GM21423 (cell line): Measurements from ENCODE around the gene OR2AE1.
A peak's percentile ranks its signal among the peaks of the same experiment; 100 is the strongest.
"Not testable (repeated sequence)": the region's sequence is repeated elsewhere in the genome, so short reads cannot be mapped to it uniquely, and the experiment has no call there.

Source experiments
- ATAC-seq: cut with Tn5 transposase; IDR thresholded peaks from one replicate; pipeline ENCODE4 v1.9.1; 2021; ENCODE audit warnings: mild to moderate bottlenecking, moderate library complexity; ENCODE audit not compliant: unreplicated experiment

Gene OR2AE1

DNA sequence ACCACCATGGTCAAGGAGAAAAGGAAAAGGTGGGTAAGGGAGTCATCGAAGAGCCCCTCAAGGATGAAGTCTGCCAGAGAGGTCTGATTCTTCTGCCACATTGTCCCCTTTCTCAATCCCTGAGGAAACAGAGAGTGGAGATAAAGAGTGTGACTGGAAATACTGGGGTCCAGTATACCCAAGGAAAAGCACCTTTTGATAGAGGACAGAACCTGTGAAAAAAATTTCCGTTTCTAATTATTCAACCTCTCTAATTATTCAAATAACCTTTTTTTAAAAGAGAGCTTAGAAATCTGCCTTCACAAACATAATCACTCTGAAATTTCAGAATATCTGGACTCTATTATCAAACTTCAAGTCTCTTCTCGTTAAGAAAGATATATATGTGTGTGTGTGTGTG lies at the start of gene OR2AE1:
OR2AE1 (minus strand) TSS at position 101 of the 400 bp plus-strand sequence; CDS start at position 101, 0 bp downstream.
- ATAC-seq, result no peak

- no peak for ATAC-seq
These were observed 49.5 kb upstream of the OR2AE1 start for GRCh38 chr7:99926321-99926720.

DNA sequence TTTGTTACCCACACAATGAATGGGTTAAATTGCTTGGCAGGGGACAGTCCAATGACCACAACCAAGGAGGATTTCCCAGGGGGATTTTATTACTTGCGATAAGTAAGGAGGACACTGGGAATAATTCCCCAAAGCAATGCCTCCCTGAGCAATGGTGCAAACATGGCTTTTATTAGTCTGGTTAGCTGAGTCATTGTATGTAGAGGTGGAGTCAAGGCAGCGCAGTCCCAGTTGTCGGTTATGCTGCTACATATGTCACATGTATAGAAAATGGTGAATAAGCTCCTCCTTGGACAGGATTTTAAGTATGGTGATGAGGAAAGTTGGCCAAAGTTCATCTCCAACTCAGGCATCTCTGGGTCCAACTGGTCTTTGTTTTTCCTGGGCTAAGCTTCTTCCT lies 46.4 kb upstream of the OR2AE1 start:
- ATAC-seq, result no peak

DNA sequence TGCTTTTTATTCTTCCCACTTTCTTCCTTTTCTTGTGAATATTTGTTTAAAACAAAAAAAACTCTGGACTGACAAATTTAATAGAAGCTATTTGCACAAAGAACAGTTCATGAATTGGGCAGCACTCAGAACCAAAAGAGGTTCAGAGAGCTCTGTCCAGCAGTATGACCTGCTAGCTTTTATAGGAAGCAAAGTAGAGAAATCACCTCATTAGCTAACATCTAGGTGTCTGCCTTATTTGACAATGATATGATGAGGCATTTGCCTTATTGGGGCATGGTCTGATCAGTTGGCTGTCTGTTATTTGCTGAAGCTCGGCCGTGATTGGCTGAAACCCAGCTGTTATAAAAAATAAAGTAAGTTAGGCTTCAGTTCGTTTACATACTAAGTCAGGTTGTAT lies 43.3 kb upstream of the OR2AE1 start:
- no peak for ATAC-seq

DNA sequence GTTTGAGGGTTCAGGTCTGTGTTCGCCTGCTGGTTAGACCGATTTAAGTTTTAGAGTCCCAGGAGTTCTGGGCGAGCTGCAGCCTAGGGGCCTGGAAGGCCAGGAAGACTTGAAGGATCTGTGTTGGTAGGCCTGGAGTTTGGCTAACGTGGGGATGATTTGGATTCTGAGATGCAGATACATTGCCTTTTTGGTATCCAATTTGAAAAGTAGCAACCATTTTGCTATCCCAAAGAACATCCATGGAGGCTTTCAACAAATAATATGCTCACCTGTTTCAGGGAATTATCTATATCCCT lies 42.9 kb upstream of the OR2AE1 start:
- no peak for ATAC-seq

DNA sequence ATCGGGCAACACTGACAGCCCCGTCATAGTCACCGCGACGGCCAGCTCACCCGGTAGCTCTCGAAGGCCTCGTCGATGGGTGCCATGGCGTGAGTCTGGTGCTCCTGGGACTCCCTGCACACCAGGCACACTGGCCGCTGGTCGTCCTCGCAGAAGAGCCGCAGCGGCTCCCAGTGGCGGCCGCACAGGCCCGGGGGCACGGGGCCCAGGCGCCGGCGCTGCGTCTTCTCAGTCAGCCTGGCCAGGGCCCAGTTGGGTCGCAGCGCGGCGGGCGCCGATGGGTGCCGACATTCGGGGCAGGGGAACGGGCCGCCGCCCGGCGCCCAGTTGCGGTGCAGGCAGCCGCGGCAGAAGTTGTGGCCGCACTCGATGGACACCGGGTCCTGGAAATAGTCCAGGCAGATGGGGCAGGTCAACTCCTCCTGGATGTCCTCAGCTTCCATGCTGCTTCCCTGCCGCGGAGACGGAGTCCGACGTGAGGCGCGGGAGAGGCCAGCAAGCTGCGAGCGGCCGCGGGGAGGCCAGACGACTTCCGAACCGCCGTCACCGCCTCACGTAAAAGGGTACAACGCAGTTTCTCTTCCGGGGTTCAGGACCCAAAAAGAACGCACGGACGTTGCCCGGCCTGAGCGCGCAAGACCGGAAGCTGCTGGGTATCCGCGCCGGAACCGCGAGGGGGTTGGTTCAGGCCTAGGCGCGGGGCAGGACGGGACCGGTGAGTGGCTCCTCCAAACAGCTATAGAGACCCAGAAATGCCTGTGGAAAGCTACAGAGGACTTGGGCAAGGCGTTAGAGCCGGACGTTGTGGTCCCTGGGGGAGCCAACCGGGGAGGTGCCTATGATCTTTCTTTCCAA lies 42.4 kb upstream of the OR2AE1 start, which contains the start of gene TRIM4:
TRIM4 (minus strand) TSS at position 572 of the 855 bp plus-strand sequence; CDS start at position 443, 129 bp downstream.
- peak; percentile 95 for ATAC-seq

- ATAC-seq, result no peak
These were observed 34.1 kb upstream of the OR2AE1 start for GRCh38 chr7:99910976-99911375.

- ATAC-seq, result no peak
These were observed 24.7 kb upstream of the OR2AE1 start for GRCh38 chr7:99901581-99901980.

DNA sequence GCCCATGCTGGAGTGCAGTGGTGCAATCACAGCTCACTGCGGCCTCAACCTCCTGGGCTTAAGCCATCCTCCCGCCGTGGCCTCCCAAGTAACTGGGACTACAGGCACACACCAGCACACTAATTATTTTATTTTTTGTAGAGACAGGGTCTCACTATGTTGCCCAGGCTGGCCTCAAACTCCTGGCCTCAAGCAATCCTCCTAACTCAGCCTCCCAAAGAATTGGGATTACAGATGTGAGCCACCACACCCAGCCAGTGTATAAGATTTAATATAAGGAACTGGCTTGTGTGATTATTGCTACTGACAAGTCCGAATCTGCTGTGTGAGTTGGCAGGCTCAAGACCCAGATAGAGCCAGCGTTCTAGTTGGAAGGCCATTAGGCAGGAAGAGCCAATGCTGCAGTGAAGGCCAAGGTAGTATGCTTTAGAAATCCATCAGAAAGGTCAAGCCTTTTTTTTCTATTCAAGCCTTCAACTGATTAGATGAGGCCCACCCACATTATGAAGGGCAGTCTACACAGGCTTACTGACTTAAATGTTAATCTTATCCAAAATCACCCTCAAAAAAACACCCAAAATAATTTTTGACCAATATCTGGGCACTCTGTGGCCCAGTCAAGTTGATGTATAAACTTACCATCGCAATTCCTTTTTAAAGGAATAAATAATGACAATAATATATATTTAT lies 23.1 kb upstream of the OR2AE1 start:
- ATAC-seq, result no peak

DNA sequence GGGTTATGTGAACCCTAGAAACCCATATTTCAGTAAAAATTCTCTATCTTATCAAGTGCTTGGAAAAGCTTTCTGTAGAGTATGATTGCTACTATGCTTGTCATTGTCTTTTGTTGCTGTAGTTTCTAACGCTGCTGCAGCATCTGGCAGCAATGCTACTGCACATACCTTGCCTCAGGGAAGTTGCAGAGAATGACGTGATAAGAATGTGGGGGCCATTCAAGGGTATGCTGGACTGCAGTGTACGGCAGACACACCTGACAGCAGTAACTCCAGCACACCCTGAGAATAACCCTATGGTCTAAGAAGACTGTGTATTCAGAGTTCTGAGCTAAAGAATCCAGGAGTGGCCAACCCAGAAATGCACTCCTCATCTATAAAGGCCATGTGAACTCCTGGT lies 22.0 kb upstream of the OR2AE1 start:
- no peak for ATAC-seq

GRCh38 chr7:99898023-99898357 lies 21.2 kb upstream of the OR2AE1 start:
- ATAC-seq, result no peak

GRCh38 chr7:99897322-99898022 lies 20.6 kb upstream of the OR2AE1 start:
- no peak for ATAC-seq

GRCh38 chr7:99894738-99895137 lies 17.9 kb upstream of the OR2AE1 start:
- ATAC-seq, result no peak

DNA sequence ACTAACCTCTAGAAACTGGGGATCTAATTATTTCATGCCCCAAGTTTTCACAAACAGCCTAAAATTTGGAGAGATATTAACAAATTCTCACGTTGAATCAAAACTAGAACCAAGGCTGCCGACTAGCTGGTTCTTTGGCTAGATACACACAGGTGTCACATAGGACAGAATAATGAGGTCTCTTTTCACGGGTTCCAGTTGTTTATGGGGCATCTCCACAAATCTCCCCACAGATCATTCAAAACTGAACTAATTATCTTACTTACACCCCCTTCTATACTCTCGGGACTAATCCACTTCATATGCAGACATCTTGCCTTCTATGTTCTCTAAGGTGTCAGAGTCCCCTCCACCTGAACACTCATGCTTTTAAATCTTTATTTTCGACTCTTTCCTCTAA lies 16.4 kb upstream of the OR2AE1 start:
- ATAC-seq, result no peak

GRCh38 chr7:99890348-99890747 lies 13.5 kb upstream of the OR2AE1 start:
- ATAC-seq, result not testable (repeated sequence)

GRCh38 chr7:99888366-99888765 lies 11.5 kb upstream of the OR2AE1 start:
- ATAC-seq, result not testable (repeated sequence)

DNA sequence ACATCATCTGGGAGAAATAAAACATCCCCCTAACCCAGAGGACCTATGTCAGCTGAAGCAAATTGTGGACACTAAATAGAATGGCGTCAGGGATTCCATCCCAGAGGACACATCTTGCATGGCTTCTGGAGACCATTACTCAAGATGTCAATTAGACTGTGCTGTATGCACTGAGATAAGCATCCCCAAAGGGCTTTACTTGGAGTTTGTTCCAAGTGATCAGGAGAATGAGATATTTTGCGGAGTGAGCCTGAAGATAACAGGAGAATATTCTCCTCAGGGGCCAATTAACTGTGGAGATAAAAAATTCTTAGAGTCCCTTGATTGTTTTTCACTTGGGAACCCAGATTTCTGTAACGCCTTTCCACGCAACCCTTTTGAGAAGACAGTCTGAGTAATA lies 4.5 kb upstream of the OR2AE1 start:
- ATAC-seq, result no peak

GRCh38 chr7:99876491-99876890 lies 342 bp downstream of the OR2AE1 start:
- ATAC-seq, result no peak

GRCh38 chr7:99868246-99868645 lies 8.6 kb downstream of the OR2AE1 start:
- no peak for ATAC-seq

DNA sequence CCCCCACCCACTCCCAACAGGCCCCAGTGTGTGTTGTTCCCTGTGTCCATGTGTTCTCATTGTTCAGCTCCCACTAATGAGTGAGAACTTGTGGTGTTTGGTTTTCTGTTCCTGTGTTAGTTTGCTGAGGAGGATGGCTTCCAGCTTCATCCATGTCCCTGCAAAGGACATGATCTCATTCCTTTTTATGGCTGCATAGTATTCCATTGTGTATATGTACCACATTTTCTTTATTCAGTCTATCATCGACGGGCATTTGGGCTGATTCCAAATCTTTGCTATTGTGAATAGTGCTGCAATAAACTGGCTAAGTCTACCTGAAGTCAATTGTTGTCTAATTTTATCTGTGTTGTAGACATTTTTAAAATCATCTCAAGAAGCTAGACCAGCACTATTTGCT lies 9.4 kb downstream of the OR2AE1 start:
- not testable (repeated sequence) for ATAC-seq

GRCh38 chr7:99863847-99864440 lies 12.9 kb downstream of the OR2AE1 start:
- ATAC-seq, result no peak
